Daoy (cell line): ENCODE data around the gene KHSRP. TPM values are rescaled to one million over a fixed set of nuclear protein-coding genes. Genes with fewer than 3 reads are reported as not detected.
A peak's percentile ranks its signal among the peaks of the same experiment; 100 is the strongest.

Source experiments
- DNase-seq: peaks from one replicate; pipeline ENCODE4 v3.0.0-alpha.2; 2015; ENCODE audit warnings: low read depth
- total RNA-seq: library from RNA; depleted of rRNA; stranded (reverse); fragments of >200 nt; shearing (Covaris generic); gene quantifications from 2 replicates; pipeline ENCODE4 v1.2.3, GENCODE V29; 2014; rRNA removed

Gene KHSRP, protein sequence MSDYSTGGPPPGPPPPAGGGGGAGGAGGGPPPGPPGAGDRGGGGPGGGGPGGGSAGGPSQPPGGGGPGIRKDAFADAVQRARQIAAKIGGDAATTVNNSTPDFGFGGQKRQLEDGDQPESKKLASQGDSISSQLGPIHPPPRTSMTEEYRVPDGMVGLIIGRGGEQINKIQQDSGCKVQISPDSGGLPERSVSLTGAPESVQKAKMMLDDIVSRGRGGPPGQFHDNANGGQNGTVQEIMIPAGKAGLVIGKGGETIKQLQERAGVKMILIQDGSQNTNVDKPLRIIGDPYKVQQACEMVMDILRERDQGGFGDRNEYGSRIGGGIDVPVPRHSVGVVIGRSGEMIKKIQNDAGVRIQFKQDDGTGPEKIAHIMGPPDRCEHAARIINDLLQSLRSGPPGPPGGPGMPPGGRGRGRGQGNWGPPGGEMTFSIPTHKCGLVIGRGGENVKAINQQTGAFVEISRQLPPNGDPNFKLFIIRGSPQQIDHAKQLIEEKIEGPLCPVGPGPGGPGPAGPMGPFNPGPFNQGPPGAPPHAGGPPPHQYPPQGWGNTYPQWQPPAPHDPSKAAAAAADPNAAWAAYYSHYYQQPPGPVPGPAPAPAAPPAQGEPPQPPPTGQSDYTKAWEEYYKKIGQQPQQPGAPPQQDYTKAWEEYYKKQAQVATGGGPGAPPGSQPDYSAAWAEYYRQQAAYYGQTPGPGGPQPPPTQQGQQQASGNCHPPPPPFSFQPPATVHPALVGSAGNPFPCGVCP
- total RNA-seq, result 76.0 and 84.9 TPM in 2 replicates

DNA sequence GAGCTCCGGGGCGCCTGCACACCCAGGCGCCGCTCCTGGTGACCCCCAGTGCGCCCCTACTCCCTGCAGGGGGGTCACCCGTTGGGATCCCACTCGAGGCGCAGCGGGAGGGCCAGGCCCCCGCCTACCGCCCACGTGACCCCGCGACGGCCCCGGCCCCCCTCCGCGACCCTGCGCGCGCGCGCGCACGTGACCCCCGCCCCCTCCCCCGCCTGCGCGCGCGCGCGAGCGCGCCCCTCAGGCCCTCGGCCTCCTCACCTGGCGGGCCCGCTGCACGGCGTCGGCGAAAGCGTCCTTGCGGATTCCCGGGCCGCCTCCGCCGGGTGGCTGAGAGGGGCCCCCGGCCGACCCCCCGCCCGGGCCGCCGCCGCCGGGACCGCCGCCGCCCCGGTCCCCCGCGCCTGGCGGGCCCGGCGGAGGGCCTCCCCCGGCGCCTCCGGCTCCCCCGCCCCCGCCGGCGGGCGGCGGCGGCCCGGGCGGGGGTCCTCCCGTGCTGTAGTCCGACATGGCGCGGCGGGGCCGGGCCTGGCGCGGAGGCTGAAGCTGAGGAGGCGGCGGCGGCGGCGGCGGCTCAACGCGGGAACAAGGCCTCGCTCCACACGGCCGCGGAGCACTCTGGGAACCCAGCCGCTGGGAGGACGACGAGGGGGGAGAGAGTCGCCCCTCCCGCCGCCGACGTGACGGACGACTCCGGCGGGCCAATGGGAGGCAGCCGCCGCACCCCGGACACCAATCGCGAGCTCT is at the start of gene KHSRP:
TSS of gene KHSRP (minus strand) at position 617 of the 744 bp plus-strand sequence. CDS start at position 507, 110 bp downstream.
- peak; percentile 23 for DNase-seq

GRCh38 chr19:6473647-6474046 is 49.0 kb upstream of the KHSRP start:
- DNase-seq, result no peak

GRCh38 chr19:6472713-6473112 is 48.1 kb upstream of the KHSRP start:
- no peak for DNase-seq

DNA sequence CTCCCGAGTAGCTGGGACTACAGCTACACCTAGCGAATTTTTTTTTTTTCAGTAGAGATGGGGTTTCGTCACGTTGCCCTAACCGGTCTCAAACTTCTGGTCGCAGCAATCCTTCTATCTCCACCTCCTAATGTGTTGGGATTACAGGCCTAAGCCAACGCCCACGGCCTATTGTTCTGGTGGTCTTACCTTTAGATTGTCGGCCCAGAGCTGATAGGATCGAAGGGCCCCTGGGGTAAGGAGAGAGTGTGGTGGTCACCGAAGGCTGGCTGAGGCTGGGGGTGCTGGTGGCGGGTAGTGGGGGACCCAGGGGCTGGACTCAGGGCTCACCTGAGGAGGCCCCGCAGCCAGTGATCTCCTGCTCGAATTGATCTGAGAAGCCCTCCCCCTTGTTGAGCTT is 46.5 kb upstream of the KHSRP start:
- no peak for DNase-seq

GRCh38 chr19:6470173-6470572 is 45.6 kb upstream of the KHSRP start:
- DNase-seq, result no peak

DNA sequence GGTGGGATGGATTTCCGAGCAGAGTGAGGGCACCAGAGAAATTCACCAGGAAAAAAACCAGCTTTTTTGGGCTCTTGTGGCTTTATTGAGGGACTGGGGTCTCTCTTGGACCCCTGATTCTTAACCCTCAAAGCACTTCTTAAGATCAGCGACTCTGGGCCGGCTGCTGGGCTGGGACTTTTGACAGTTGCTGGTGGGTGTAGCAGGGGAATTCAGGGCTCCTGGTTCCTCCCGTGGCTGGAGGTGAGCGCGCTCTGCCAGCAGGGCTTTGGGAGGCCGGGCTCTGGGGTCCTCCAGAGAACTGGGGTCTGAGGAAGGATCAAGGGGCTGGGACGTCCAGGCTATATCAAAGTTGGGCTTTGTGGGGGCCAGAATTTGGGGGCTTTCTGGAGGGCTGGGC is 42.8 kb upstream of the KHSRP start:
- no peak for DNase-seq

- DNase-seq, result no peak
These were observed 42.1 kb upstream of the KHSRP start for GRCh38 chr19:6466526-6467248.

DNA sequence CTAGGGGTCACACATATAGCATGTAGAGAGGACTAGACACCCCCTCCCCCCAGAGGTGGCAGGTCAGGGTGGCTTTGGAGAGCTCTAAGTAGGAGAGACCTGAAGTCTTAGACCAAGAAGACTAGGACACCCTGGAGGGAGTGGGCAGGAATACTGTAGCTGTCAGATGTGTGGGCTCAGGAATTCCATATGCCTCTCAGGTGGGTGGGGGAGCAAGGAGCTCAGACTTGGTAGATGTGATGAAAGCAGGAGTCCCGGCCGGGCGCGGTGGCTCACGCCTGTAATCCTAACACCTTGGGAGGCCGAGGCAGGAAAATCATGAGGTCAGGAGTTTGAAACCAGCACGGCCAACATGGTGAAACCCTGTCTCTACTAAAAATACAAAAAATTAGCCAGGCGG is 41.1 kb upstream of the KHSRP start:
- no peak for DNase-seq

GRCh38 chr19:6465006-6465405 is 40.4 kb upstream of the KHSRP start:
- no peak for DNase-seq

DNA sequence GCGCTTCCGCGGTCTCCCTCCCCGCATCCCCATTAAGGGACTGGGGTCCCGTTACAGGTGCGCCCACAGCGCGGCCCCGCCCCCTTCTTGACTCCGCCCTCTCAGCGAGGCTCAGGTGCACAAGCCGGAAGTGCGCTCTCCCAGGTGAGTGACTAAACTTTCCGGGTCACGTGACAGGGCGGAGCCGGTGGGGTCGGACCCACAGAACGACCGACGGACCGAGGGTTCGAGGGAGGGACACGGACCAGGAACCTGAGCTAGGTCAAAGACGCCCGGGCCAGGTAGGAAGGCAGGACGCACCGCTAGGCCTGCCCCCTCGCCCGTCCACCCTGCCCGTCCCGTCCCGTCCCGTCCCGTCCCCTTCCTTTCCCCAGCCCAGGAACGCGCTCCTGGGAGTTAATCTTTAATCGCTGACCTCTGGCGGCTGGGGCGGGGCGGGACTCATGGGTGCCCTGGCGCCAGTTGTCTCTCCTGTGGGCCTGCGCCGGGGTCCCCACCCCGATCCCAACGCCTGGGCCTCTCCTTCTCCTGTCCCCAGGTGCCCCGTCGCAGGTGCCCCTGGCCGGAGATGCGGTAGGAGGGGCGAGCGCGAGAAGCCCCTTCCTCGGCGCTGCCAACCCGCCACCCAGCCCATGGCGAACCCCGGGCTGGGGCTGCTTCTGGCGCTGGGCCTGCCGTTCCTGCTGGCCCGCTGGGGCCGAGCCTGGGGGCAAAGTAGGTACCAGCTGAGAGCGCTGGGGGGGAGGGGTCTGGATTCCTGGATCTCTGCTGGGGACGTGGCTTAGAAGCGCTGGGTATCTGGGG is 39.7 kb upstream of the KHSRP start, which contains the start of gene CRB3:
TSS of gene CRB3 (plus strand) at position 202 of the 804 bp plus-strand sequence. CDS start at position 633, 431 bp downstream.
- no peak for DNase-seq

- peak; percentile 98 for DNase-seq
These were observed 35.7 kb upstream of the KHSRP start for GRCh38 chr19:6460099-6460884.

GRCh38 chr19:6459262-6460098 is 34.9 kb upstream of the KHSRP start, which contains the start of gene SLC25A23:
TSS of gene SLC25A23 (minus strand) at chr19:6459792. CDS start at chr19:6459628, 164 bp downstream.
- DNase-seq, result peak; percentile 84

- no peak for DNase-seq
These were observed 34.2 kb upstream of the KHSRP start for GRCh38 chr19:6458695-6459261.

DNA sequence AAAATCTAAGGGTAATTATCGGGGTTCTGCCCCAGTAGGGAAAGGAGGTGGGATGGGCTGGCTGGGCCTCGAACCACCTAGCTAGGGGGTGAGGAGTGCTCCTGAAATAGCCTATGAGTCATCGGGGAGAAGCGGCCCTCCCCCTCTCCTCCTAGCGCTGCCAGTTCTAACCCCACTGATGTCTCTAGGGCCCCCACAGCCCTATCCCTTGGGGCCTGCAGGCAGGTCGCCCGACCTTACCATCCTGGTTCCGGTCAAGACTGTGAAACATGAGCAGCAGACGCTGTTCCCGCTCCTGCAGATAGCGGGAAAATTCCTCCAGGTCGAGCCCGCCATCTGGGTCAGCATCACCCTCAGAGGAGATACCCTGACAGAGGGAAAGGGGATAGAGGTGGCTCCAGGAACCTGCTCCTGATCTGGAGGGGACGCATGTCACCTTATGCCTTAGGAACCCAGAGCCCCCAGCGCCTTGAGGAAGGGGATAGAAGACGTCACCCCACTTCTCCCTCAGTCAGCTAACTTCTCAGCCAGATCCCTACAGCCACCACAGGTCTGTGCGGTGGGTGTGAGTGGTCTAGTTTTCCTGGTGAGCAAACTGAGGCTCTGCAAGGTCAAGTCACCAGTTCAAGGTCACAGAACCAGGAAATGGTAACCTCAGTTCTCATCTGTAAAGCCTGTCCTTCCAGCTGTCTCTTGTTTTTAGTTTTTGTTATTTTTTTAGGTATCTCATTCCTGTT is 33.5 kb upstream of the KHSRP start:
- DNase-seq, result peak; percentile 38

GRCh38 chr19:6455924-6456323 is 31.3 kb upstream of the KHSRP start:
- no peak for DNase-seq

DNA sequence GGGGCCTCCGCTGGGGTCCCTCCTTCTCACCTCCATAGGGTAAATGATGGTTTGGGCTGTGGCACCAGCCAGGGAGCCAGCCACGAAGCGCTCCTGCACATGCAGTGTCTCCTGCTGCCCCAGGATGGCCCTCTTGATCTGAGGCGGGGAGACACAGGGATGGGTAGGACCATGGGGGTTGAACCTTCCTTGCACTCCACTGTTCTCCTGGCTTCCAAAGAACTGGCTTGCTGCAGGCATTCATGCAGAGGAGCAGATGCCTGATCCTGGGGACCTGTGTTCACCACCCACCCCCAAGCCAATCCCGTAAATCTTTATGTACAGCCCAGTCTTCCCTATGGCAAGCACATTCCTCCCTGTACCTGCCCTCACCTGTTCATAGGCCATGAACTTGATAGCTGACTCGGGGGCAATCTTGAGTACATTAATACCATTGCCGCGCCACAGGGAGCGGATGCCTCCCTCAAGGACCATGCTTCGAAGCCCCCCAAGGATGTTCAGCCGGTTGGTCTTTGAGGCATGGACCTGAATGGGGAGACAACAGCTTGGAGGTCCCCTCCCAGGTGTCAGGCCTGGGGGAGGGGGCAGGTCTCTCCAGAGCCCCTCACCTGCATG is 29.4 kb upstream of the KHSRP start:
- no peak for DNase-seq

DNA sequence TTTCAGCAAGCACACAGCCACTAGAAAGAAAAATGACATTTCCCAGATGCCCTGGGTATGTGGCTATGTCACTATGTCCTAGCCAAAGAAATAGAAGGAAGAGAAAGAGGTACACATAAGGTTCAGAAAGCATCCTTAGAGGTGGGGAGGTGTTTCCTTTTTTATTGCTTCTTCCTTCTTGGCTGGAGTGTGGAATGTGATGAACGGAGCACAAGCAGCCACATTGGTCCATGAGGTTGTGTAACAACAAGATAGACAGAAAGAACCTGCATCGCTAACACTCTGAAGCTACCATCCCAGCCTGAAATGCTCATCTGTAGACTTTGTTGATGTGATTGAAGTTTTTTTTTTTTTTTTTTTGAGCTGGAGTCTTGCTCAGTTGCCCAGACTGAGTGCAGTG is 28.3 kb upstream of the KHSRP start:
- no peak for DNase-seq
